Activated CD4-positive, alpha-beta memory T cell treated with anti-CD3 and anti-CD28 coated beads for 36 hours (primary cell): ENCODE data around the gene LY6G5C. TPM values are rescaled to one million over a fixed set of nuclear protein-coding genes. Genes with fewer than 3 reads are reported as not detected.

Experiments
- CTCF ChIA-PET: fragments of 350-600 bp; sonication (Branson Sonifier 250); formaldehyde crosslinking; loops from one replicate; lab custom pipeline; 2021; ENCODE audit warnings: antibody characterized with exemption, inconsistent platforms; lab: Charles Lee
- POLR2A ChIA-PET: fragments of 350-600 bp; sonication (Branson Sonifier 250); formaldehyde crosslinking; loops from one replicate; lab custom pipeline; 2021; ENCODE audit warnings: antibody characterized with exemption; lab: Charles Lee
- DNase-seq: peaks from one replicate; pipeline ENCODE4 v3.0.0-alpha.2; 2020
- H3K27ac Mint-ChIP-seq: one replicate; pipeline ENCODE4 v1.8.0; 2021; ENCODE audit warnings: mixed read lengths
- H3K27me3 Mint-ChIP-seq: one replicate; pipeline ENCODE4 v1.8.0; 2021; ENCODE audit warnings: mixed read lengths
- H3K36me3 Mint-ChIP-seq: one replicate; pipeline ENCODE4 v1.8.0; 2021; ENCODE audit warnings: mixed read lengths
- H3K4me1 Mint-ChIP-seq: one replicate; pipeline ENCODE4 v1.8.0; 2021; ENCODE audit warnings: low read depth, mixed read lengths
- H3K4me3 Mint-ChIP-seq: one replicate; pipeline ENCODE4 v1.8.0; 2021; ENCODE audit warnings: mild to moderate bottlenecking, mixed read lengths
- H3K9me3 Mint-ChIP-seq: one replicate; pipeline ENCODE4 v1.8.0; 2021; ENCODE audit warnings: mixed read lengths
- intact Hi-C: fragments of 100-400 bp; cut with micrococcal nuclease; formaldehyde crosslinking; loops from one replicate; pipeline ENCODE4 v1.15.1; 2023
- total RNA-seq, 2 experiments: library from RNA; stranded (reverse); gene quantifications; one replicate each; pipeline ENCODE4 v1.2.3, GENCODE V29; 2021

LY6G5C gene
- total RNA-seq, 2 experiments from 2014 or later = 1.4 to 1.8 TPM

DNA sequence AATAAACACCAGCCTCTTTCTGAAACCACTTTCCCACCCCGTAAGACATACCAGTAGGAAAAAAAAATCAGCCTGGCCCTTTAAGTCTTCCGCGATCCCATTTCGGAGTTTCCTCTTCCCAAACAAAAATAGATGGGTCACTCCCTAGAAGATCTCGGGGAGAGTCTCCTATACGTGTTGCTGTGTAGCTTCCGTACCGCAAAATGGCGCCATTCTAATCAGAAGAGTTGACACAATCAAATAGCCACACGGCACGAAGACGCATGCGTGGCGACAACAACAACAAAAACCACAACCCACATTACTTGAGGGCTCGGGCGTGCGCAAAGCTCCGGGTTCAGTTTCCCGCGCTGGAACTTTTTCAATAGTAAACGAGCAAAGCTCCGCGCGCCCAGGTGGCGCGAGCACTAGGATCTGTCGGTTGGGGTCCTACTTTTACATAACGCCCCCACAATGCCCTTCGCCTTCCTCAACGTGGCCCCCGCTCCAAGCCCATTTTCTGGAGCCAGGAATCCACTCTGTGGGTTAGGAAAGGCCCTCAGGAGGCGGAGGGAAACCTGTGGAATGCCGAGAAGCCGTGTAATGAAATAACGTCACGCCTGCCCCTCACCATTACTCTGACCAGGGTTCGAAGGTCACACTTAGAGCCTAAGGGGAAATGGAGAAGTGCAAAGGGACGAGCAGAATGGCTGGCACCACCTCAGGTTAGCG lies 15.9 kb downstream of the LY6G5C start, which contains the start of gene GPANK1:
Gene GPANK1, minus strand, starts transcription at position 208 of the 711 bp plus-strand sequence. CDS start 519 bp downstream, outside the sequence.
- peak within 1 kb of the TSS; percentile 88 for H3K4me3 Mint-ChIP-seq
- H3K36me3 Mint-ChIP-seq = peaks cover 63% of the 10 kb centered on the region
- peaks cover 63% of the 10 kb centered on the region for H3K4me1 Mint-ChIP-seq
- no peaks in the 10 kb centered on the region for H3K9me3 Mint-ChIP-seq
- no peaks in the 10 kb centered on the region for H3K27me3 Mint-ChIP-seq
- DNase-seq = peak; percentile 94
- intact Hi-C loops = loop anchor here (1.0 to 2.0 kb wide), 11 partner anchors 13 to 463 kb away; partner anchors contain the start of genes ABHD16A, ATF6B, BAG6 and EHMT2
- POLR2A ChIA-PET = interaction anchor here (0.6 to 6.0 kb wide), 15 partner anchors 11 to 1305 kb away, joined by 3 to 92 read pairs (median 3); partner anchors contain the start of genes APOM, BAG6, CLIC1 and DDX39B
- peak within 1 kb of the TSS; percentile 95 for H3K27ac Mint-ChIP-seq
- CTCF ChIA-PET = interaction anchor here (0.8 to 2.2 kb wide), 6 partner anchors 11 to 104 kb away, joined by 3 to 8 read pairs (median 4); partner anchors contain the start of genes BAG6 and LST1

DNA sequence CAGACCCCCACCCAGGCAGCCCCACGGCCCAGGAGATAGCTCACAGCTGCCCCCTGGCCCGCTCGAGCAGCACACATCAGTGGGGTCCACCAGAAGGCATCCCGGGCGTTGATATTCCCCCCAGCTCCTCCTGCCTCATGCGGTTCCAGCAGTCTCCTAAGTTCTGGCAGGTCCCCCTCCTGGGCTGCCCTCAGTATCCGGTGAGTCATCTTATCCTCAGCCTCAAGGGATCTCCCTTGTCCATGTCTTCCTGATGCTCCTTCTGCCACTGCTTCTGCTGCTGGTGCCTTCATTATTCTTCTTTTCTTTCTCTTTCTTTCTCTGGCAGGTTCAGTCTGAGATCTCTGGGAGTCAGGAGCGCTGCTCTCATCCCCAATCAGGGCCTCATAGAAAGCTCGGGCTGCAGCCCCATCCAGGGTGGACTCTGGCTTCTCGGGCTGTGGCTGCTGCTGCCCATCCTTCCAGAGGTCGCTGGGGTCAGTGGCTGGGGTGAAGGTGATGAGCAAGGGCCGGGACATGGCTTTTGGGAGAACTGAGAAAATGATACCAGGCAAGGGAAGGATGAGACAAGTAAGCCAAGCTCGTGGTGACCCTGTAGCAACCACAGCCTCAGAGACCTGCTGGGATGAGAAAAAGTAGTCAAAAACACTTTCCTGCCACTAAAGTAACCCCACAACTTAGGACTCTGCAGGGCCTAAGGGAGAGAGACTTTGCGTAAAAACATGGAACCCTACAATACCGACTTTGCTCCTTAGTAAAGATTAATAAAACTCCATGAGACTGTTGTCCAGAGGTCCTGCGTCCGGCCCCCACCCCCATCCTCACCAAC lies 16.7 kb downstream of the LY6G5C start:
- Mint-ChIP-seq H3K4me1 (peaks cover 69% of the 10 kb centered on the region), H3K27me3 (no peaks in the 10 kb centered on the region), H3K36me3 (peaks cover 63% of the 10 kb centered on the region), H3K27ac (peak overlapping the region; percentile 95), H3K9me3 (no peaks in the 10 kb centered on the region), H3K4me3 (peak overlapping the region; percentile 88)
- DNase-seq = peak; percentile 38
- CTCF ChIA-PET = interaction anchor here (0.6 to 2.2 kb wide), 10 partner anchors 11 to 153 kb away, joined by 3 to 8 read pairs (median 4); partner anchors contain the start of genes ATP6V1G2, BAG6 and LST1
- intact Hi-C loops = loop anchor here (1.0 to 2.0 kb wide), 6 partner anchors 39 to 464 kb away; partner anchors contain the start of genes ABHD16A, ATF6B, EHMT2 and NELFE
- POLR2A ChIA-PET = interaction anchor here (0.6 to 6.0 kb wide), 20 partner anchors 10 to 1306 kb away, joined by 3 to 92 read pairs (median 3); partner anchors contain the start of genes APOM, BAG6, CLIC1 and DDX39B

DNA sequence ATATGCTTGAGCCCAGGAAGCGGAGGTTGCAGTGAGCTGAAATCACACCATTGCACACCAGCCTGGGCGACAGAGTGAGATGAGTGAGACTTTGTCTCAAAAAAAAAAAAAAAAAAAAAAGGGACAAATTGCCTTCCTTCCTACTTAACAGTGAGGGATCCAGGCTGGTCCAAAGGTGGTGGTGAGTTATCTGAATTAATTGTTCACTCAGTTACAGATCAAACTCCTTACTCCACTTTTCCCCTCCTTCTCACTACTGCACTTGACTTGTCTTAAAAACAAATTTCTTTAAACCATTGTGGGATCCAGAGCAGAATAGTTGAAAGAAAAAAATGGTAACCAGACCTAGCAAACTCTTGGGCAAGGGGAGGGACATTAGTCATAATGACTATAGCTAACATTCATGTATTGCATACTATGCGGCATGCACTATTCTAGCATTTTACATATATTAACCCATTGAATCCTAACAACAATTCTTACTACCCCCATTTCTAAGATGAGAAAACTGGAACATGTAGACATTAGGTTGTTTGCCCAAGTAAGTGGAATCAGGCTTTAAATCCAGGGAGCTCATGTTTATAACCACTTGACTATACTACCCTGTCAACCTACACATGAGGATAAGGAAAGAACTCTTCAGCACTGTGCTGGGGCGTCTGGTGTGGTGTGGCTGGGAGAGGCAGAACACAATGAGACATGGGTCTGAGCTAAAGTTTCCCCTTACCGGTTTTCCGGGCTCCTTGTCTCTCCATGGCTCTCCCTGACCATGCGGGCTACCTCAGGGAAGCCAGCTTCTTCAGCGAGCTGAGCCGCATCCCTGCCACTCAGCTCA lies 17.5 kb downstream of the LY6G5C start:
- peaks cover 58% of the 10 kb centered on the region for H3K36me3 Mint-ChIP-seq
- peak overlapping the region; percentile 95 for H3K27ac Mint-ChIP-seq
- intact Hi-C loops = no loop called here
- ChIA-PET CTCF (interaction anchor here (0.6 to 2.2 kb wide), 5 partner anchors 12 to 154 kb away, joined by 3 to 7 read pairs (median 3); partner anchors contain the start of gene ATP6V1G2), POLR2A (interaction anchor here (0.7 to 6.0 kb wide), 7 partner anchors 9 to 234 kb away, joined by 3 to 92 read pairs (median 3); partner anchors contain the start of genes APOM, BAG6, EHMT2 and HSPA1B)
- H3K9me3 Mint-ChIP-seq = no peaks in the 10 kb centered on the region
- H3K4me3 Mint-ChIP-seq = peak overlapping the region; percentile 88
- DNase-seq = no peak
- H3K4me1 Mint-ChIP-seq = peaks cover 68% of the 10 kb centered on the region
- no peaks in the 10 kb centered on the region for H3K27me3 Mint-ChIP-seq

DNA sequence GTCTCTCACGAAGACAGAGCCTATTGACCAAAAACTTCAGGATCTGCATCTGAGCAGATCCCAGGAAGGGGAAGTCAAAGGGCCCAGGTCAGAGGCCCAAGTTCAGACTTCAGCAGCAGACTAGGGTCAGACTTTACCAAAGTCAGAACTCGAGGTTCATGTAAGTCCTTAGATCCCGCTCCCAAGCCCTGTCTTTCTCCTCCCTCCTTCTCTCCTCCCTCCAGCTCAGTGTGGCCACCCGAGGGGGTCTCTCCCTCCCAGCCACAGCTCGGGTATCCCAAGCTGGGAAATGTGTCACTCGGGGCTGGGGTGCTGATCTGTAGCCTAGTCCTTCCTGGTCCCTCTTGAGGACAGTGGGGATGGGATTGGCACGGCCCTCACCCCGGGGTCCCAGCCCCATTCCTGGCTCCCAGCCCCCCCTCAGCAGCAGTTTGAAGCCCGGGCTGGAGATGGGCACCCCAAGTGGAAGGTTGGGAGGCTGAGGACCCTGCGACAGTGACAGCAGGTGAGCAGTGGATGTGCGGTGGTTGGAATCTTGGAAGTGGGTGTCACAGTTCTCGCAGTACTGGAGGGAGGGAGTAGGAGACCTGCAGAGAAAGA lies 18.6 kb downstream of the LY6G5C start:
- CTCF ChIA-PET = interaction anchor here (1.6 kb wide), 1 partner anchor 10 kb away, joined by 10 read pairs; the partner anchor contains the start of gene BAG6
- peak overlapping the region; percentile 28 for H3K27ac Mint-ChIP-seq
- intact Hi-C loops = no loop called here
- peaks cover 70% of the 10 kb centered on the region for H3K4me1 Mint-ChIP-seq
- H3K36me3 Mint-ChIP-seq = peaks cover 58% of the 10 kb centered on the region
- POLR2A ChIA-PET = interaction anchor here (1.0 to 6.0 kb wide), 5 partner anchors 8 to 165 kb away, joined by 3 to 92 read pairs (median 5); partner anchors contain the start of genes APOM, BAG6, HSPA1B and PRRC2A
- H3K9me3 Mint-ChIP-seq = no peaks in the 10 kb centered on the region
- no peaks in the 10 kb centered on the region for H3K27me3 Mint-ChIP-seq
- DNase-seq = no peak
- H3K4me3 Mint-ChIP-seq = peak overlapping the region; percentile 19

DNA sequence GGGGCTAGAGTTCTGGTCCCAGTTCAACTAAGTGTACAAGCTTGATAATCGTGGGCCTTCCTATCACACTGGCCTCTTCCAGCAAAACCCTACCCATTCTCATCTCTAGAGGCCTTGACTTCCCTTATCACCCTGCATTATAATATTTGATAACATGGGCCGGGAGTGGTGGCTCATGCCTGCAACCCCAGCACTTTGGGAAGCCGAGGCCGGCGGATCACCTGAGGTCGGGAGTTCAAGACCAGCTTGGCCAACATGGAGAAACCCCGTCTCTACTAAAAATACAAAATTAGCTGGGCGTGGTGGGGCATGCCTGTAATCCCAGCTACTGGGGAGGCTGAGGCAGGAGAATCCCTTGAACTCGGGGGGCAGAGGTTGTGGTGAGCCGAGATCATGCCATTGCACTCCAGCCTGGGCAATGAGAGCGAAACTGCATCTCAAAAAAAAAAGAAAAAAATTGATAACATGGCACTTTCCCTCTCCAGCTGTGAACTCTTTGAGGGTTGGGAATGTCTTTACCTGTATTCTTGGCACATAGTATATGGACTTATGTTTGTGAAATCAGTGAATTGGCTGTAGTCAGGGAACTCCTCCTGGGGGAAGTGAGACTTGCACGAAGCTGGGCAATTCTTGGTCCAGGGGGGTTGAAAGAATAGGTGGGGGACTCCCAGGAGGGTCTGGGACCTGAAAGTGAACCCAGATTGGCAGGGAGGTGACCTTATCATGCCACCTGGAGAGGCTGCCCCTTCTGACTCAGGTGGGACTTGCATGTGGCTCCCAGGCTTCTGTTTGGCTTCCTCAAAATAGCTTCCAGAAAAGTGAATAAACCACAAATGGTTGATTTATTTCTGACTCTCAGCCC lies 19.4 kb downstream of the LY6G5C start:
- no peaks in the 10 kb centered on the region for H3K9me3 Mint-ChIP-seq
- no peak for DNase-seq
- H3K4me1 Mint-ChIP-seq = peaks cover 70% of the 10 kb centered on the region
- intact Hi-C loops = no loop called here
- peak overlapping the region; percentile 96 for H3K4me3 Mint-ChIP-seq
- H3K27me3 Mint-ChIP-seq = no peaks in the 10 kb centered on the region
- H3K27ac Mint-ChIP-seq = peak overlapping the region; percentile 95
- ChIA-PET CTCF (interaction anchor here (1.6 kb wide), 1 partner anchor 9 kb away, joined by 10 read pairs; the partner anchor contains the start of gene BAG6), POLR2A (interaction anchor here (1.0 to 6.0 kb wide), 3 partner anchors 8 to 166 kb away, joined by 3 to 92 read pairs (median 5); partner anchors contain the start of genes APOM, BAG6, HSPA1B and PRRC2A)
- peaks cover 57% of the 10 kb centered on the region for H3K36me3 Mint-ChIP-seq

DNA sequence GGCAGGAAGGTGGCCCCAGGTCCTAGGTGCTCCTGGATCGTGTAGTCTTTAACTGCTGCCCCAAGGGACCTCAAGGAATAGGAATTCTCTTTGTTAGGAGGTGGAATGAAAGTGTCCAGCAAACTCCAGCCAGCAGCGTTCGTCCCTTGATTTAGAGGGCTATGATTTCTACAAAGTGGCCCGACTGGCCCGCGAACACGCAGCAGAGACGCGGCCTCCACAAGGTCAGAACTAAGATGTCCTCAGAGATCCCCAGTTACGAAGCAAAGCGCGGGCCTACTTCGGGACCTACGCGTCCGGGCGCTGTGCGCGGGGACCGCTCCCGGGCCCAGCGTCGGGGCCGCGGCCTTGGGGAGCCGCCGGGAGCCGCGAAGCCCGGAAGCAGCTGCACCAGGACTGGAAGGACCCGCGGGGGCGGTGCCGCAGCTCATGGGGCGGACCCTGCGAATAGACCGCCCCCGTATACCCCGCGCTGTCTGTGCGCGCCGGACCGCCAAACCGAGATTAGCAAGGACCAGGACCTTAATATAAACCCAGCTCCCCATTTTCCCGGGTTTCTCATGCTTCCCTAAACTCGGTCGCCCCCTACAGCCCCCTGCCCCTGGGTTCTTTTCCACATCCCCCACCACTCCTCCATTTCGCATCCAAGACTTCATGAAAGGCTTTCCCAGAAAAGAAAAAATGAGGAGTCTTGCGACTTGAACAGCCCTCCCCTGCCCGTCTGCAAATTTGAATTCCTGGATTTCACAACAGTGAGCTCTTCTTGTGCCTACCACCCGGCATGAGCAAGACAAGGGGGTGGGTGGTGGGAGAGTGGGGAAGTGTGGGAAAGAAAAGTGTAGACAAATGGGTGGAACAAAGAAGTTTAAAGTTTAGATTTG lies 20.2 kb downstream of the LY6G5C start, which contains the start of gene C6orf47:
Gene C6orf47, minus strand, starts transcription at position 398 of the 881 bp plus-strand sequence. CDS start 831 bp downstream, outside the sequence.
- CTCF ChIA-PET = interaction anchor here (1.6 kb wide), 1 partner anchor 8 kb away, joined by 10 read pairs; the partner anchor contains the start of gene BAG6
- intact Hi-C loops = loop anchor here (1.0 kb wide), 1 partner anchor 8 kb away; the partner anchor contains the start of gene BAG6
- no peaks in the 10 kb centered on the region for H3K27me3 Mint-ChIP-seq
- peaks cover 58% of the 10 kb centered on the region for H3K36me3 Mint-ChIP-seq
- H3K4me1 Mint-ChIP-seq = peaks cover 73% of the 10 kb centered on the region
- peak; percentile 80 for DNase-seq
- H3K9me3 Mint-ChIP-seq = no peaks in the 10 kb centered on the region
- POLR2A ChIA-PET = interaction anchor here (1.0 to 6.0 kb wide), 3 partner anchors 7 to 167 kb away, joined by 3 to 92 read pairs (median 5); partner anchors contain the start of genes APOM, BAG6, HSPA1B and PRRC2A
- H3K4me3 Mint-ChIP-seq = peak within 1 kb of the TSS; percentile 96
- H3K27ac Mint-ChIP-seq = peak within 1 kb of the TSS; percentile 95

DNA sequence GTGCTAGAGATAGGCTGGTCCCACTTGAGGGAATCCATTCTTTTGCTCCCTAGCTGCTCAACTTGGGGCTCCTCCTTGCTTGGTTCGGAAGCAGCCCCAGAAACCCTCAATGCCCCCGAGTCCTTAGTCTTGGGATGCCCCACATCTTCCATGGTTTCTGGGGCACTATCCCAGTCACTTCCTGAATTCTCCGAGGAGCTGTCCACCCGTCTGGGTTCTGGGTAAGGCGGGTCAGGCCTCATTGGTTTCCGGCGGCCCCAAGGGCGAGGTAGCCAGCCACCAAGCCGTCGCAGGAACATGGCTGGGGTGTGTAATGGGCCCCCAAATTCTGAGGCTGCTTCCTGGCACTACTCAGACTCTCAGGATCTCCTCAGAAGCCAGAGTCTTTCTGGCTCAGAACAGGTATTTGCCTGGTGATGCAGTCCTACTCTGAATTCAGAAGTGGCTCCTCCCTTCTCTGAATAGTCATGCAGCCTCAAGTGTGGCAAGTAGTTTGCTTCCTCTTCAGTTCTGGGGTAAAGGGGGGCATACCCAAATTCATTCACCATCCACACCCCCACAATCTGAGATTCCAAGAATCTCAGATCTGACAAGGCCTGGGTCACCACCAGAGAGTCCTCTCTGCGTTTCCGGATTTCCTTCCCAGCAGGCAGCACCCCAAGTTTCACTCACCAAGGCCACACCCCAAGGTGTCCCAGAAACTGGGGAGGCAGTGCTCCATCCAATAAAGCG lies 21.1 kb downstream of the LY6G5C start:
- peak; percentile 58 for DNase-seq
- Mint-ChIP-seq H3K9me3 (no peaks in the 10 kb centered on the region), H3K27ac (peak overlapping the region; percentile 95), H3K4me3 (peak overlapping the region; percentile 96), H3K36me3 (peaks cover 57% of the 10 kb centered on the region), H3K4me1 (peaks cover 73% of the 10 kb centered on the region), H3K27me3 (no peaks in the 10 kb centered on the region)
- intact Hi-C loops = loop anchor here (1.0 kb wide), 1 partner anchor 8 kb away; the partner anchor contains the start of gene BAG6
- POLR2A ChIA-PET = interaction anchor here (1.4 to 6.0 kb wide), 2 partner anchors 6 to 118 kb away, joined by 6 to 92 read pairs; partner anchors contain the start of genes APOM, BAG6 and DDX39B
- CTCF ChIA-PET = interaction anchor here (0.8 kb wide), 1 partner anchor 109 kb away, joined by 3 read pairs; no protein-coding TSS in a partner anchor

DNA sequence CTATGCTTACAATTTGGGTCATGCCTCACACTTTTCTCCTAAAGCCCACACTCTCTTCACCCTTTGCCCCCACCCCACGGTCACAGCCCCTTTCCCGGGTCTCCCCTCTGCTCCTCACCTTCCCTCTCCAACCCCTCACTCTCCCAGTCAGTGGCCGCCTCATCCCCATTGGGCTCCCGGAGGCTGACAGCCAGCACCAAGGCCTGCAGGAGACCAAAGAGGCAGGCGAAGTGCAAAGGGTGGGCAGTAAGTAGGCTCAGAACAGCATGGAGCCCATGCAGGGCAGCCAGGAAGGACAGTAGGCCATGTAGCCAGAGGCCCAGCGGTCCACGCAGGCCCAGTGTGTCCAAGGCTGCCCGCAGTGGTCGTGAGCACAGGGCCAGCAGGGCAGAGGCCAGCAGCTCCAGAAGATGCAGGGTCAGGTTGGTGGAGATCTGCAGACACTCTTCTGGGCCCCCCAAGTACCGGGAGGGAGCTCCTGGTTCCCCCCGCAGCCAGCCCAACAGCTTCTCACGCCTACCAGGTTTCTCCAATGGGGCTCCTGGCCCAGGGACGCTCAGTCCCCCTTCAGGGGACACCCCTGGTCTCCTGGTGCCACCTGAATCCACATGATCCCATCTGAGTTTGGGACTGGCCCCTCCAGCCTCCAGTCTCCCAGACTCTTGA lies 21.8 kb downstream of the LY6G5C start:
- CTCF ChIA-PET = interaction anchor here (0.8 kb wide), 1 partner anchor 108 kb away, joined by 3 read pairs; no protein-coding TSS in a partner anchor
- peak overlapping the region; percentile 95 for H3K27ac Mint-ChIP-seq
- H3K9me3 Mint-ChIP-seq = no peaks in the 10 kb centered on the region
- intact Hi-C loops = no loop called here
- no peak for DNase-seq
- POLR2A ChIA-PET = interaction anchor here (0.6 to 1.4 kb wide), 2 partner anchors 117 to 538 kb away, joined by 3 to 6 read pairs; partner anchors contain the start of gene DDX39B
- H3K27me3 Mint-ChIP-seq = no peaks in the 10 kb centered on the region
- H3K36me3 Mint-ChIP-seq = peaks cover 50% of the 10 kb centered on the region
- H3K4me3 Mint-ChIP-seq = peak overlapping the region; percentile 96
- peaks cover 72% of the 10 kb centered on the region for H3K4me1 Mint-ChIP-seq
